Right atrium auricular region (tissue), 2 donors: Measurements from ENCODE around the gene TROAP. TPM values are rescaled to one million over a fixed set of nuclear protein-coding genes. Genes with fewer than 3 reads are reported as not detected.
A peak's percentile ranks its signal among the peaks of the same experiment; 100 is the strongest.
"Not testable (repeated sequence)": the region's sequence is repeated elsewhere in the genome, so short reads cannot be mapped to it uniquely, and the experiment has no call there.

Source experiments
- DNase-seq: peaks from one replicate; pipeline ENCODE4 v3.0.0-alpha.2; 2019; ENCODE audit warnings: low spot score
- H3K27ac ChIP-seq, 2 donors: fragments of 200-600 bp; sonication (generic); 1 replicate in 1 of 2; 2 replicates in 1 of 2; pipeline ENCODE4 v1.5.1; 2016 to 2019
- H3K27me3 ChIP-seq, 2 donors: fragments of 200-600 bp; sonication (generic); one replicate each; pipeline versions ENCODE4 v1.5.1 to v1.6.0; 2017 to 2019
- H3K36me3 ChIP-seq: fragments of 200-600 bp; sonication (generic); one replicate; pipeline ENCODE4 v1.5.1; 2016
- H3K4me1 ChIP-seq, 2 donors: fragments of 200-600 bp; sonication (generic); one replicate each; pipeline versions ENCODE4 v1.5.1 to v1.6.0; 2017 to 2019
- H3K4me3 ChIP-seq, 2 donors: fragments of 200-600 bp; sonication (generic); 1 replicate in 1 of 2; 2 replicates in 1 of 2; pipeline ENCODE4 v1.5.1; 2017 to 2019; ENCODE audit warnings: mild to moderate bottlenecking in 1 of 2, moderate library complexity in 1 of 2
- H3K9me3 ChIP-seq, 2 donors: fragments of 200-600 bp; sonication (generic); one replicate each; pipeline ENCODE4 v1.5.1; 2019
- CTCF ChIP-seq, 2 donors: fragments of 200-600 bp; sonication (generic); IDR thresholded peaks; one replicate each; pipeline ENCODE4 v1.5.1; 2019; ENCODE audit warnings: antibody characterized with exemption in 2 of 2
- total RNA-seq, 2 donors: library from RNA; depleted of rRNA; stranded (reverse); fragments of >200 nt; gene quantifications; one replicate each; pipeline ENCODE4 v1.1.0, GENCODE V29; 2016

Gene TROAP
- total RNA-seq, 2 donors from 2014 or later: 0.48 TPM; not detected in 1

GRCh38 chr12:49330032-49330619 lies 7.1 kb downstream of the TROAP start:
- TF ChIP-seq CTCF (IDR thresholded peaks at IDR 0.05): no peak
- Histone ChIP-seq H3K36me3 (no peaks in the 10 kb centered on the region), H3K9me3 (no peaks in the 10 kb centered on the region), H3K27me3 (peaks cover 7 to 11% of the 10 kb centered on the region in 2 donors), H3K4me1 (peaks cover 0 to 10% of the 10 kb centered on the region in 2 donors), H3K27ac (no peak overlapping the region), H3K4me3 (no peak overlapping the region)
- DNase-seq: no peak

GRCh38 chr12:49330631-49331379 lies 7.8 kb downstream of the TROAP start:
- peaks cover 11 to 14% of the 10 kb centered on the region in 2 donors for H3K27me3 ChIP-seq
- no peak overlapping the region for H3K27ac ChIP-seq
- no peaks in the 10 kb centered on the region for H3K36me3 ChIP-seq
- no peak for TF ChIP-seq CTCF (IDR thresholded peaks at IDR 0.05)
- H3K9me3 ChIP-seq: no peaks in the 10 kb centered on the region
- peaks cover 0 to 10% of the 10 kb centered on the region in 2 donors for H3K4me1 ChIP-seq
- no peak overlapping the region for H3K4me3 ChIP-seq
- DNase-seq: no peak

GRCh38 chr12:49331380-49332222 lies 8.5 kb downstream of the TROAP start:
- H3K27me3 ChIP-seq: peaks cover 17 to 22% of the 10 kb centered on the region in 2 donors
- TF ChIP-seq CTCF (IDR thresholded peaks at IDR 0.05): peak; percentile 66 to 86

GRCh38 chr12:49332441-49332861 lies 9.4 kb downstream of the TROAP start:
- Histone ChIP-seq H3K36me3 (no peaks in the 10 kb centered on the region), H3K9me3 (no peaks in the 10 kb centered on the region), H3K27me3 (peaks cover 21 to 25% of the 10 kb centered on the region in 2 donors), H3K27ac (no peak overlapping the region), H3K4me1 (peaks cover 0 to 21% of the 10 kb centered on the region in 2 donors), H3K4me3 (no peak overlapping the region)
- DNase-seq: no peak
- TF ChIP-seq CTCF (IDR thresholded peaks at IDR 0.05): no peak

More at GRCh38 chr12:49331380-49332222, 8.5 kb downstream of the TROAP start:
- Histone ChIP-seq H3K27ac (no peak overlapping the region), H3K9me3 (no peaks in the 10 kb centered on the region), H3K4me1 (peaks cover 0 to 13% of the 10 kb centered on the region in 2 donors), H3K36me3 (no peaks in the 10 kb centered on the region), H3K4me3 (no peak overlapping the region)
- peak; percentile 70 for DNase-seq

GRCh38 chr12:49332891-49333371 lies 9.9 kb downstream of the TROAP start:
- Histone ChIP-seq H3K4me3 (peak overlapping the region in 1 of 2 donors; percentile 17), H3K27me3 (peaks cover 21 to 25% of the 10 kb centered on the region in 2 donors), H3K9me3 (no peaks in the 10 kb centered on the region), H3K4me1 (peaks cover 0 to 21% of the 10 kb centered on the region in 2 donors), H3K36me3 (no peaks in the 10 kb centered on the region), H3K27ac (no peak overlapping the region)
- TF ChIP-seq CTCF (IDR thresholded peaks at IDR 0.05): no peak
- DNase-seq: no peak

- not testable (repeated sequence) for H3K4me3 ChIP-seq, H3K27ac ChIP-seq, DNase-seq, H3K9me3 ChIP-seq, H3K36me3 ChIP-seq
- peaks cover 0 to 21% of the 10 kb centered on the region in 2 donors for H3K4me1 ChIP-seq
- peaks cover 21 to 25% of the 10 kb centered on the region in 2 donors for H3K27me3 ChIP-seq
Observed at GRCh38 chr12:49333778-49334177, 10.7 kb downstream of the TROAP start.
